ENCODE data around the gene MRPS5. TPM values are rescaled to one million over a fixed set of nuclear protein-coding genes. Genes with fewer than 3 reads are reported as not detected.
"Not testable (repeated sequence)": the region's sequence is repeated elsewhere in the genome, so short reads cannot be mapped to it uniquely, and the experiment has no call there.

MRPS5 gene
- total RNA-seq, 4 donors from 2014 or later: 41.9 to 55.4 (median 46.4) TPM

DNA sequence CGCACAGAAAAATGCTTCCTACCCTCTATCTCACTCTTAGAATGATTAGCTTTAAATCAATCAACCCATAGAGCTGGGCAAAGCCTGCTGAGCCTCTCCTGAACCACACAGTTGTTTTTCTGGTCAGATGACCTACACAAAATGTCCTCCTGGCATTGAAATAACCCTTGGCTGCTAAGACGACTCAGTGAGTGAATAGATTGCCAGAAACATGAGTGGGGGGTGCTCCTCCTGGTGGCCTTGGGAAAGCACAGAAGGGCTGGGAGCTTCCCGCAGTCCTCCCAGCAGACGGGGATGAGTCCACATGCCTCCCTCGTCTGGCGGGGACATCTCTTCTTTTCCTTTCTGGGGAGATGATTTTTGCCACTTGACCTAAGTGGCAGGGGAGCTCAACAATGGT, 81.2 kb downstream of the MRPS5 start:
- TF ChIP-seq, protein P1, sequence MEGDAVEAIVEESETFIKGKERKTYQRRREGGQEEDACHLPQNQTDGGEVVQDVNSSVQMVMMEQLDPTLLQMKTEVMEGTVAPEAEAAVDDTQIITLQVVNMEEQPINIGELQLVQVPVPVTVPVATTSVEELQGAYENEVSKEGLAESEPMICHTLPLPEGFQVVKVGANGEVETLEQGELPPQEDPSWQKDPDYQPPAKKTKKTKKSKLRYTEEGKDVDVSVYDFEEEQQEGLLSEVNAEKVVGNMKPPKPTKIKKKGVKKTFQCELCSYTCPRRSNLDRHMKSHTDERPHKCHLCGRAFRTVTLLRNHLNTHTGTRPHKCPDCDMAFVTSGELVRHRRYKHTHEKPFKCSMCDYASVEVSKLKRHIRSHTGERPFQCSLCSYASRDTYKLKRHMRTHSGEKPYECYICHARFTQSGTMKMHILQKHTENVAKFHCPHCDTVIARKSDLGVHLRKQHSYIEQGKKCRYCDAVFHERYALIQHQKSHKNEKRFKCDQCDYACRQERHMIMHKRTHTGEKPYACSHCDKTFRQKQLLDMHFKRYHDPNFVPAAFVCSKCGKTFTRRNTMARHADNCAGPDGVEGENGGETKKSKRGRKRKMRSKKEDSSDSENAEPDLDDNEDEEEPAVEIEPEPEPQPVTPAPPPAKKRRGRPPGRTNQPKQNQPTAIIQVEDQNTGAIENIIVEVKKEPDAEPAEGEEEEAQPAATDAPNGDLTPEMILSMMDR (IDR thresholded peaks at IDR 0.05): no peak
- TF ChIP-seq POLR2A (IDR thresholded peaks at IDR 0.05): no peak
- no peaks in the 10 kb centered on the region for H3K9me3 ChIP-seq
- H3K36me3 ChIP-seq: peaks cover 0 to 16% (median 0%) of the 10 kb centered on the region in 3 donors
- peak overlapping the region in 2 of 4 donors; percentile 78 to 86 for H3K27ac ChIP-seq
- H3K27me3 ChIP-seq: no peaks in the 10 kb centered on the region
- no peak overlapping the region for H3K4me3 ChIP-seq
- intact Hi-C loops (cut with DNase I): no loop called here
- no peak for DNase-seq
- peaks cover 10 to 62% (median 24%) of the 10 kb centered on the region in 3 donors for H3K4me1 ChIP-seq
- WGBS, 2 donors: 79 to 80% methylated on average over 6 of the region's 6 CpGs

DNA sequence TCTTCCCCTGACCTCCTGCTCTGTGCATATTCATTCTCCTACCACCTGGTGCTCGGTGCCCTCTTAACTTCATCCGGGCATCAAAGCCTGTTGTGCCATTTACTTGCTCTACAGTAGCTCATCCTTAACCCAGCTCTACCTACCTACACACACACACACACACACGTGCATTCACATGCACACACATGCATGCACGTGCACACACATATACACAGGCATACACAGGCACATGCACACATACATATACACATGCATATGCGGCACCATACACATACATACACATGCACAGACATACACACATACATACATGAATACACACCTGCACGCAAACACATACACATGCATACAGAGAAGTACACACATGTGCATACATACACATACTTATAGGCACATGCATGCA, 81.6 kb downstream of the MRPS5 start:
- H3K27me3 ChIP-seq: no peaks in the 10 kb centered on the region
- peaks cover 0 to 16% (median 0%) of the 10 kb centered on the region in 3 donors for H3K36me3 ChIP-seq
- 84% methylated on average over 6 of the region's 6 CpGs for WGBS, 2 donors
- TF ChIP-seq, protein P1 (IDR thresholded peaks at IDR 0.05): no peak
- no peak for TF ChIP-seq POLR2A (IDR thresholded peaks at IDR 0.05)
- no peak overlapping the region for H3K4me3 ChIP-seq
- peaks cover 11 to 66% (median 28%) of the 10 kb centered on the region in 3 donors for H3K4me1 ChIP-seq
- no peak for DNase-seq
- intact Hi-C loops (cut with DNase I): no loop called here
- H3K27ac ChIP-seq: peak overlapping the region in 1 of 4 donors; percentile 25
- no peaks in the 10 kb centered on the region for H3K9me3 ChIP-seq

DNA sequence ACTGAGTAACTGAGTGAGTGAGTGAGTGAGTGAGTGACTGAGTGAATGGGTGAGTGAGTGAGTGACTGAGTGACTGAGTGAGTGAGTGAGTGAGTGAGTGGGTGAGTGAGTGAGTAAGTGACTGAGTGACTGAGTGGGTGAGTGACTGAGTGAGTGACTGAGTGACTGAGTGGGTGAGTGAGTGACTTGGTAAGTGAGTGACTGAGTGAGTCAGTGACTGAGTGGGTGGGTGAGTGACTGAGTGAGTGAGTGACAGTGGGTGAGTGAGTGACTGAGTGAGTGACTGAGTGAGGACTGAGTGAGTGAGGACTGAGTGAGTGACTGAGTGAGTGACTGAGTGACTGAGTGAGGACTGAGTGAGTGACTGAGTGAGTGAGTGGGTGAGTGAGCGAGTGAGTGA, 82.2 kb downstream of the MRPS5 start:
- peaks cover 0 to 10% (median 0%) of the 10 kb centered on the region in 3 donors for H3K36me3 ChIP-seq
- H3K4me1 ChIP-seq: peaks cover 17 to 67% (median 35%) of the 10 kb centered on the region in 3 donors
- H3K4me3 ChIP-seq: no peak overlapping the region
- no peaks in the 10 kb centered on the region for H3K9me3 ChIP-seq
- WGBS, 2 donors: 84 to 91% methylated on average over 1 of the region's 1 CpG
- intact Hi-C loops (cut with DNase I): no loop called here
- peak overlapping the region in 1 of 4 donors; percentile 25 for H3K27ac ChIP-seq
- no peak for DNase-seq
- TF ChIP-seq POLR2A (IDR thresholded peaks at IDR 0.05): no peak
- TF ChIP-seq, protein P1 (IDR thresholded peaks at IDR 0.05): no peak
- no peaks in the 10 kb centered on the region for H3K27me3 ChIP-seq

GRCh38 chr2:95038635-95039298, 82.8 kb downstream of the MRPS5 start:
- peak overlapping the region in 1 of 4 donors; percentile 25 for H3K27ac ChIP-seq
- DNase-seq: no peak
- WGBS, 2 donors: 72 to 84% methylated on average over 4 of the region's 4 CpGs
- TF ChIP-seq, protein P1 (IDR thresholded peaks at IDR 0.05): no peak
- TF ChIP-seq POLR2A (IDR thresholded peaks at IDR 0.05): no peak
- no peaks in the 10 kb centered on the region for H3K9me3 ChIP-seq
- H3K27me3 ChIP-seq: no peaks in the 10 kb centered on the region
- H3K4me3 ChIP-seq: no peak overlapping the region
- peaks cover 0 to 8% (median 0%) of the 10 kb centered on the region in 3 donors for H3K36me3 ChIP-seq
- intact Hi-C loops (cut with DNase I): no loop called here
- H3K4me1 ChIP-seq: peaks cover 17 to 67% (median 36%) of the 10 kb centered on the region in 3 donors

- peaks cover 11 to 67% (median 32%) of the 10 kb centered on the region in 3 donors for H3K4me1 ChIP-seq
- H3K9me3 ChIP-seq; H3K27me3 ChIP-seq; DNase-seq; H3K36me3 ChIP-seq; H3K4me3 ChIP-seq; intact Hi-C loops (cut with DNase I): not testable (repeated sequence)
- WGBS, 2 donors: 63% methylated on average over 3 of the region's 3 CpGs
- H3K27ac ChIP-seq: peak overlapping the region in 1 of 4 donors; percentile 14
Observed at GRCh38 chr2:95037841-95038585, 83.6 kb downstream of the MRPS5 start.
